ENCODE data around the gene SHMT2. TPM values are rescaled to one million over a fixed set of nuclear protein-coding genes. Genes with fewer than 3 reads are reported as not detected.

The SHMT2 gene
- total RNA-seq, 4 donors from 2014 or later = 12.4 to 128 (median 35.3) TPM

DNA sequence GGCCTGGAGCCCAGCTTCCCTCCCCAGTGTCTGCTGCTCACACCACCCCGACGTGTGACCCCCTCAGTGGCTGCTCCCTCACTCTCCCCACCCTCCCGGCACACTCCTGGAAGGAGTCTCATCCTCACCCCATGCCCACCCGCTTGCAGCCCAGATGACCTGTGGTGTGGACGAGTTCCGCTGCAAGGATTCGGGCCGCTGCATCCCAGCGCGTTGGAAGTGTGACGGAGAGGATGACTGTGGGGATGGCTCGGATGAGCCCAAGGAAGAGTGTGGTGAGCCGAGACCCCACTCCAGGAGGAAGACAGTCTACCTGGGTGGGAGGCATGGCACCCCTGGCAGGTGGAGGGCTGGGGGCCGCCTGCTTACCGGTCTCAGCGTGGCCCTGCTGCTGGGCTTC lies 27.9 kb upstream of the SHMT2 start:
- no peaks in the 10 kb centered on the region for H3K9me3 ChIP-seq
- H3K4me1 ChIP-seq = no peaks in the 10 kb centered on the region
- no peaks in the 10 kb centered on the region for H3K27me3 ChIP-seq
- no peak for DNase-seq
- no peak overlapping the region for H3K27ac ChIP-seq
- intact Hi-C loops (cut with DNase I; ENCODE audit: low total_unique reads) = no loop called here
- no peak for TF ChIP-seq POLR2A (IDR thresholded peaks at IDR 0.05)
- TF ChIP-seq, protein P1, sequence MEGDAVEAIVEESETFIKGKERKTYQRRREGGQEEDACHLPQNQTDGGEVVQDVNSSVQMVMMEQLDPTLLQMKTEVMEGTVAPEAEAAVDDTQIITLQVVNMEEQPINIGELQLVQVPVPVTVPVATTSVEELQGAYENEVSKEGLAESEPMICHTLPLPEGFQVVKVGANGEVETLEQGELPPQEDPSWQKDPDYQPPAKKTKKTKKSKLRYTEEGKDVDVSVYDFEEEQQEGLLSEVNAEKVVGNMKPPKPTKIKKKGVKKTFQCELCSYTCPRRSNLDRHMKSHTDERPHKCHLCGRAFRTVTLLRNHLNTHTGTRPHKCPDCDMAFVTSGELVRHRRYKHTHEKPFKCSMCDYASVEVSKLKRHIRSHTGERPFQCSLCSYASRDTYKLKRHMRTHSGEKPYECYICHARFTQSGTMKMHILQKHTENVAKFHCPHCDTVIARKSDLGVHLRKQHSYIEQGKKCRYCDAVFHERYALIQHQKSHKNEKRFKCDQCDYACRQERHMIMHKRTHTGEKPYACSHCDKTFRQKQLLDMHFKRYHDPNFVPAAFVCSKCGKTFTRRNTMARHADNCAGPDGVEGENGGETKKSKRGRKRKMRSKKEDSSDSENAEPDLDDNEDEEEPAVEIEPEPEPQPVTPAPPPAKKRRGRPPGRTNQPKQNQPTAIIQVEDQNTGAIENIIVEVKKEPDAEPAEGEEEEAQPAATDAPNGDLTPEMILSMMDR (IDR thresholded peaks at IDR 0.05) = no peak
- H3K36me3 ChIP-seq = no peaks in the 10 kb centered on the region
- no peak overlapping the region for H3K4me3 ChIP-seq

DNA sequence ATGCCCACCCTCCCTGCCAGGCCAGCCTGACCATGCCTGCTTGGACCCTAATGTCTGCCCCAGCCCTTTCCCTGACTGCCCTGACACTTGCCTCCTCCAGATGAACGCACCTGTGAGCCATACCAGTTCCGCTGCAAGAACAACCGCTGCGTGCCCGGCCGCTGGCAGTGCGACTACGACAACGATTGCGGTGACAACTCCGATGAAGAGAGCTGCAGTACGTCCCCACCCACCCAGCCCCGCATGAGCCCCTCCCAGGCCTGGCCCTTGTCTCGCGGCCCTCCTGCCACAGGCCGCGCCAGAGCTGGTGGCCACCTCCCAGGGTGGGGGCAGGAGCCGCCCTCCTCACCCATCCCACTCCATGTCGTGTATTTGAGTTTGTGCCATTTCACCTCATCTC lies 27.2 kb upstream of the SHMT2 start:
- Histone ChIP-seq H3K4me3 (no peak overlapping the region), H3K36me3 (no peaks in the 10 kb centered on the region), H3K4me1 (no peaks in the 10 kb centered on the region), H3K9me3 (no peaks in the 10 kb centered on the region), H3K27me3 (no peaks in the 10 kb centered on the region), H3K27ac (no peak overlapping the region)
- intact Hi-C loops (cut with DNase I; ENCODE audit: low total_unique reads) = no loop called here
- TF ChIP-seq, protein P1 (IDR thresholded peaks at IDR 0.05) = no peak
- TF ChIP-seq POLR2A (IDR thresholded peaks at IDR 0.05) = no peak
- no peak for DNase-seq

DNA sequence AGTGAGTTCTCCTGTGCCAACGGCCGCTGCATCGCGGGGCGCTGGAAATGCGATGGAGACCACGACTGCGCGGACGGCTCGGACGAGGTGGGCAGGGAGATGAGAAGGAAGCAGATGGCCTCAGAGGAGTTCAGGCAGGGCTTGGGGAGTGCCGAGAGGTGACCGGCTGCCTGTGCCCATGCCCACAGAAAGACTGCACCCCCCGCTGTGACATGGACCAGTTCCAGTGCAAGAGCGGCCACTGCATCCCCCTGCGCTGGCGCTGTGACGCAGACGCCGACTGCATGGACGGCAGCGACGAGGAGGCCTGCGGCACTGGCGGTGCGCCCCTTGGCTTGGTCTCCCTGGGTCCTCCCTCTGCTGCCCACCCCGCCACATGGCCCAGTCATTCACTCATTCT lies 26.3 kb upstream of the SHMT2 start:
- H3K36me3 ChIP-seq = no peaks in the 10 kb centered on the region
- H3K4me3 ChIP-seq = no peak overlapping the region
- no peak overlapping the region for H3K27ac ChIP-seq
- intact Hi-C loops (cut with DNase I; ENCODE audit: low total_unique reads) = no loop called here
- no peaks in the 10 kb centered on the region for H3K9me3 ChIP-seq
- no peak for DNase-seq
- H3K4me1 ChIP-seq = no peaks in the 10 kb centered on the region
- no peaks in the 10 kb centered on the region for H3K27me3 ChIP-seq
- TF ChIP-seq POLR2A (IDR thresholded peaks at IDR 0.05) = no peak
- TF ChIP-seq, protein P1 (IDR thresholded peaks at IDR 0.05) = no peak

DNA sequence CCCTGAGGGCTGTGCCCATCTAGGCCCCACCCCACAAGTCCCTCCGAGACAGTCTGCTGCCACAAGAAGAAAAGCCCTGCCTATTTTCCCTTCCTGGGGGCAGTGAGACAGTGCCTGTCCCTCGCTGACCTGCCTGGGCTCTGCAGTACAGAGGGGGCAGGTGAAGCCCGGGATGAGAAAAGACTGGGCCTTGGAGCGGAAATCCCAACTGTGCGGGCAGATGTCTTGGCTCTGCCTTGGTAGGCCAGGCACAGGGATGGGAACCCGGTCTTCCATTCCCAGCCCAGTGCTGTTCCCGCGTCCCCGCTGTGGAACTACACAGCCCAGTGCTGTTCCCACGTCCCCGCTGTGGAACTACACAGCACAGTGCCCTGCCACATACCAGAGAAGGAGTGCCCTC lies 25.7 kb upstream of the SHMT2 start:
- no peak overlapping the region for H3K27ac ChIP-seq
- no peaks in the 10 kb centered on the region for H3K36me3 ChIP-seq
- no peaks in the 10 kb centered on the region for H3K4me1 ChIP-seq
- TF ChIP-seq, protein P1 (IDR thresholded peaks at IDR 0.05) = no peak
- TF ChIP-seq POLR2A (IDR thresholded peaks at IDR 0.05) = no peak
- no peaks in the 10 kb centered on the region for H3K27me3 ChIP-seq
- H3K9me3 ChIP-seq = no peaks in the 10 kb centered on the region
- intact Hi-C loops (cut with DNase I; ENCODE audit: low total_unique reads) = no loop called here
- H3K4me3 ChIP-seq = no peak overlapping the region
- no peak for DNase-seq

DNA sequence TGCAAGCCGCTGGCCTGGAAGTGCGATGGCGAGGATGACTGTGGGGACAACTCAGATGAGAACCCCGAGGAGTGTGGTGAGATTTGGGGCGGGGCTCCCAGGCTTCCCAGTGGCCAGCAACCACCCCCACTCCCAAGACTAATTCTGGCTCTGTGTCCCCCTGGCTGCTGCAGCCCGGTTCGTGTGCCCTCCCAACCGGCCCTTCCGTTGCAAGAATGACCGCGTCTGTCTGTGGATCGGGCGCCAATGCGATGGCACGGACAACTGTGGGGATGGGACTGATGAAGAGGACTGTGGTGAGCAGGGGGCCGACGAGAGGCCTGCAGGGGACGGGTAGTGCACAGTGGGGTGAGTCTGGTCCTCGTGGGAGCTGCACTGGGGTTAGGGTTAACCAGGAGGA lies 25.1 kb upstream of the SHMT2 start:
- Histone ChIP-seq H3K36me3 (no peaks in the 10 kb centered on the region), H3K4me1 (no peaks in the 10 kb centered on the region), H3K4me3 (no peak overlapping the region), H3K9me3 (no peaks in the 10 kb centered on the region), H3K27ac (no peak overlapping the region), H3K27me3 (no peaks in the 10 kb centered on the region)
- no peak for DNase-seq
- TF ChIP-seq POLR2A (IDR thresholded peaks at IDR 0.05) = no peak
- TF ChIP-seq, protein P1 (IDR thresholded peaks at IDR 0.05) = no peak
- intact Hi-C loops (cut with DNase I; ENCODE audit: low total_unique reads) = no loop called here

Measured in uterus (tissue), 4 donors.